ENCODE measurements around the gene ST3GAL5.

- TF ChIP-seq, protein P1, sequence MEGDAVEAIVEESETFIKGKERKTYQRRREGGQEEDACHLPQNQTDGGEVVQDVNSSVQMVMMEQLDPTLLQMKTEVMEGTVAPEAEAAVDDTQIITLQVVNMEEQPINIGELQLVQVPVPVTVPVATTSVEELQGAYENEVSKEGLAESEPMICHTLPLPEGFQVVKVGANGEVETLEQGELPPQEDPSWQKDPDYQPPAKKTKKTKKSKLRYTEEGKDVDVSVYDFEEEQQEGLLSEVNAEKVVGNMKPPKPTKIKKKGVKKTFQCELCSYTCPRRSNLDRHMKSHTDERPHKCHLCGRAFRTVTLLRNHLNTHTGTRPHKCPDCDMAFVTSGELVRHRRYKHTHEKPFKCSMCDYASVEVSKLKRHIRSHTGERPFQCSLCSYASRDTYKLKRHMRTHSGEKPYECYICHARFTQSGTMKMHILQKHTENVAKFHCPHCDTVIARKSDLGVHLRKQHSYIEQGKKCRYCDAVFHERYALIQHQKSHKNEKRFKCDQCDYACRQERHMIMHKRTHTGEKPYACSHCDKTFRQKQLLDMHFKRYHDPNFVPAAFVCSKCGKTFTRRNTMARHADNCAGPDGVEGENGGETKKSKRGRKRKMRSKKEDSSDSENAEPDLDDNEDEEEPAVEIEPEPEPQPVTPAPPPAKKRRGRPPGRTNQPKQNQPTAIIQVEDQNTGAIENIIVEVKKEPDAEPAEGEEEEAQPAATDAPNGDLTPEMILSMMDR (IDR thresholded peaks at IDR 0.05; ENCODE audit: insufficient read depth, low read length) = no peak
- TF ChIP-seq POLR2AphosphoS5 (IDR thresholded peaks at IDR 0.05; ENCODE audit: low read depth) (no peak), SPI1 (IDR thresholded peaks at IDR 0.05; ENCODE audit: borderline replicate concordance, low read depth) (no peak), GABPA (IDR thresholded peaks at IDR 0.05; ENCODE audit: low read depth) (no peak)
- TF ChIP-seq, protein P2, sequence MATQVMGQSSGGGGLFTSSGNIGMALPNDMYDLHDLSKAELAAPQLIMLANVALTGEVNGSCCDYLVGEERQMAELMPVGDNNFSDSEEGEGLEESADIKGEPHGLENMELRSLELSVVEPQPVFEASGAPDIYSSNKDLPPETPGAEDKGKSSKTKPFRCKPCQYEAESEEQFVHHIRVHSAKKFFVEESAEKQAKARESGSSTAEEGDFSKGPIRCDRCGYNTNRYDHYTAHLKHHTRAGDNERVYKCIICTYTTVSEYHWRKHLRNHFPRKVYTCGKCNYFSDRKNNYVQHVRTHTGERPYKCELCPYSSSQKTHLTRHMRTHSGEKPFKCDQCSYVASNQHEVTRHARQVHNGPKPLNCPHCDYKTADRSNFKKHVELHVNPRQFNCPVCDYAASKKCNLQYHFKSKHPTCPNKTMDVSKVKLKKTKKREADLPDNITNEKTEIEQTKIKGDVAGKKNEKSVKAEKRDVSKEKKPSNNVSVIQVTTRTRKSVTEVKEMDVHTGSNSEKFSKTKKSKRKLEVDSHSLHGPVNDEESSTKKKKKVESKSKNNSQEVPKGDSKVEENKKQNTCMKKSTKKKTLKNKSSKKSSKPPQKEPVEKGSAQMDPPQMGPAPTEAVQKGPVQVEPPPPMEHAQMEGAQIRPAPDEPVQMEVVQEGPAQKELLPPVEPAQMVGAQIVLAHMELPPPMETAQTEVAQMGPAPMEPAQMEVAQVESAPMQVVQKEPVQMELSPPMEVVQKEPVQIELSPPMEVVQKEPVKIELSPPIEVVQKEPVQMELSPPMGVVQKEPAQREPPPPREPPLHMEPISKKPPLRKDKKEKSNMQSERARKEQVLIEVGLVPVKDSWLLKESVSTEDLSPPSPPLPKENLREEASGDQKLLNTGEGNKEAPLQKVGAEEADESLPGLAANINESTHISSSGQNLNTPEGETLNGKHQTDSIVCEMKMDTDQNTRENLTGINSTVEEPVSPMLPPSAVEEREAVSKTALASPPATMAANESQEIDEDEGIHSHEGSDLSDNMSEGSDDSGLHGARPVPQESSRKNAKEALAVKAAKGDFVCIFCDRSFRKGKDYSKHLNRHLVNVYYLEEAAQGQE (IDR thresholded peaks at IDR 0.05; ENCODE audit: insufficient replicate concordance, low read depth) = no peak
Observed at GRCh38 chr2:85922199-85922598, 33.4 kb upstream of the ST3GAL5 start.

All from HL-60 (cell line).